HEK293T (cell line): ENCODE measurements around the gene WWC2.

Experiments
- CTCF ChIA-PET: fragments of 350-600 bp; formaldehyde crosslinking; extraction: SDS; loops from one replicate; lab custom pipeline; 2021; ENCODE audit warnings: antibody characterized with exemption, inconsistent platforms; lab: Yijun Ruan, JAX
- POLR2A ChIA-PET: fragments of 350-600 bp; formaldehyde crosslinking; extraction: SDS; loops from one replicate; lab custom pipeline; 2020; ENCODE audit warnings: antibody characterized with exemption, inconsistent platforms; lab: Yijun Ruan, JAX
- DNase-seq: peaks from one replicate; pipeline ENCODE4 v3.0.0; 2012; ENCODE audit warnings: mixed read lengths; ENCODE audit errors: extremely low spot score
- ARNT ChIP-seq: fragments of 450-650 bp; IDR thresholded peaks from 2 replicates; pipeline ENCODE4 v1.6.1; 2017; ENCODE audit warnings: mild to moderate bottlenecking
- BHLHE40 ChIP-seq: fragments of 450-650 bp; IDR thresholded peaks from 2 replicates; pipeline ENCODE4 v1.6.1; 2016; ENCODE audit warnings: mild to moderate bottlenecking, moderate library complexity, borderline replicate concordance
- CTBP1 ChIP-seq: fragments of 450-650 bp; IDR thresholded peaks from 2 replicates; pipeline ENCODE4 v1.6.1; 2016; ENCODE audit warnings: borderline replicate concordance
- ELF4 ChIP-seq: fragments of 450-650 bp; IDR thresholded peaks from 2 replicates; pipeline ENCODE4 v1.6.1; 2017; ENCODE audit warnings: antibody characterized with exemption
- FOXA1 ChIP-seq: fragments of 450-650 bp; IDR thresholded peaks from 2 replicates; pipeline ENCODE4 v1.6.1; 2016; ENCODE audit warnings: mild to moderate bottlenecking
- FOXK2 ChIP-seq: fragments of 450-650 bp; IDR thresholded peaks from 2 replicates; pipeline ENCODE4 v1.6.1; 2016; ENCODE audit warnings: mild to moderate bottlenecking
- FOXM1 ChIP-seq: fragments of 450-650 bp; IDR thresholded peaks from 2 replicates; pipeline ENCODE4 v1.6.1; 2017; ENCODE audit warnings: mild to moderate bottlenecking, borderline replicate concordance
- HDGF ChIP-seq: fragments of 450-650 bp; IDR thresholded peaks from 2 replicates; pipeline ENCODE4 v1.6.1; 2017; ENCODE audit warnings: antibody characterized with exemption, borderline replicate concordance
- L3MBTL2 ChIP-seq: fragments of 450-650 bp; conservative IDR thresholded peaks from 2 replicates; pipeline ENCODE4 v1.6.1; 2016; ENCODE audit warnings: mild to moderate bottlenecking
- LEF1 ChIP-seq: fragments of 450-650 bp; IDR thresholded peaks from 2 replicates; pipeline ENCODE4 v1.6.1; 2017; ENCODE audit warnings: mild to moderate bottlenecking, borderline replicate concordance
- NFRKB ChIP-seq: fragments of 450-650 bp; IDR thresholded peaks from 2 replicates; pipeline ENCODE4 v1.6.1; 2016; ENCODE audit warnings: mild to moderate bottlenecking, moderate library complexity
- SP1 ChIP-seq: fragments of 450-650 bp; IDR thresholded peaks from 2 replicates; pipeline ENCODE4 v1.6.1; 2017
- SUZ12 ChIP-seq: fragments of 450-650 bp; IDR thresholded peaks from 2 replicates; pipeline ENCODE4 v1.6.1; 2016; ENCODE audit warnings: mild to moderate bottlenecking
- TARDBP ChIP-seq: fragments of 450-650 bp; IDR thresholded peaks from 2 replicates; pipeline ENCODE4 v1.6.1; 2016
- ZNF384 ChIP-seq: fragments of 450-650 bp; IDR thresholded peaks from 2 replicates; pipeline ENCODE4 v1.6.1; 2016
- TF ChIP-seq, protein P1 (sequence below): fragments of 450-650 bp; IDR thresholded peaks from 2 replicates; pipeline ENCODE4 v1.6.1; 2016

Gene WWC2

DNA sequence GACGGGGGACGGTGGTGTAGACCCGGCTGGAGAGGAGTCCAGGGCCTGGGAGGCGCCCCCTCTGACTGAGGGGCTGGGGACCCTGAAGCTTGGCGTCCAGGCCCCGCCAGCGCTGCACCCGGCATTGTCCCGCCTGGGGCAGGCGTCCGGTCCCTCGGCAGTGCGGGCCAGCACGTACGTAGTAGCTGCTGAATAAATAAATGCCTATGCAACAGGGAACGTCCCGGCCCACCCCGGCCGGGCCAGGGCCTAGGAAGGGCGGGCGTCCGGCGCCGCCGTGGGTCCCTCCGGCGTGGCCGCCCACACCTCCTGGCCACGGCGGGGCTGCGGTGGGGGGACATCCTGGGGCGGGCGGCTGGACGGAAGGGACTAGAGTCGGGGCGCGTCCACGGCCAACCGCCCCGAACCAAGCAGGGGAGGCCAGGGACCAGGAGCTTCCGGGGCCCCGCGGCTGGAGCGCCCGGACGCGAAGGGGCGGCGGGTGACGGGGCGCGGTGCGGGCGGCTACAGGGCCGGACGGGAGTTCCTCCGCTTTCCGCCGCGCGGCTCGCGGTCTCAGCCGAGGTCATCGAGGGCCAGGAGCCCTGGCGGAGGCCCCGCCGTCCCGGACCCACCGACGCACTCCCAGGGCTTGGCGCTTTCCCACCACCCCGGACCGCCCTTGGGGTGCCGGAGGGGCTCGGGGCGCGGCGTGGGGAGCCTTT lies 886 bp upstream of the WWC2 start:
- ChIA-PET POLR2A (interaction anchor here (0.7 to 1.4 kb wide), 9 partner anchors 10 to 346 kb away, joined by 3 to 6 read pairs (median 3); partner anchors contain the start of gene CDKN2AIP), CTCF (interaction anchor here (0.6 kb wide), 2 partner anchors 16 to 171 kb away, joined by 4 read pairs; no protein-coding TSS in a partner anchor)
- DNase-seq: peak; percentile 15
- TF ChIP-seq, protein P1, sequence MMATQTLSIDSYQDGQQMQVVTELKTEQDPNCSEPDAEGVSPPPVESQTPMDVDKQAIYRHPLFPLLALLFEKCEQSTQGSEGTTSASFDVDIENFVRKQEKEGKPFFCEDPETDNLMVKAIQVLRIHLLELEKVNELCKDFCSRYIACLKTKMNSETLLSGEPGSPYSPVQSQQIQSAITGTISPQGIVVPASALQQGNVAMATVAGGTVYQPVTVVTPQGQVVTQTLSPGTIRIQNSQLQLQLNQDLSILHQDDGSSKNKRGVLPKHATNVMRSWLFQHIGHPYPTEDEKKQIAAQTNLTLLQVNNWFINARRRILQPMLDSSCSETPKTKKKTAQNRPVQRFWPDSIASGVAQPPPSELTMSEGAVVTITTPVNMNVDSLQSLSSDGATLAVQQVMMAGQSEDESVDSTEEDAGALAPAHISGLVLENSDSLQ: no peak
- TF ChIP-seq ZNF384: no peak
- TF ChIP-seq HDGF: no peak
- no peak for TF ChIP-seq FOXA1
- no peak for TF ChIP-seq TARDBP
- no peak for TF ChIP-seq CTBP1
- TF ChIP-seq L3MBTL2: no peak
- no peak for TF ChIP-seq FOXM1
- TF ChIP-seq SP1: no peak
- no peak for TF ChIP-seq ARNT
- no peak for TF ChIP-seq FOXK2
- no peak for TF ChIP-seq ELF4
- TF ChIP-seq SUZ12: no peak
- TF ChIP-seq BHLHE40: no peak
- no peak for TF ChIP-seq NFRKB

DNA sequence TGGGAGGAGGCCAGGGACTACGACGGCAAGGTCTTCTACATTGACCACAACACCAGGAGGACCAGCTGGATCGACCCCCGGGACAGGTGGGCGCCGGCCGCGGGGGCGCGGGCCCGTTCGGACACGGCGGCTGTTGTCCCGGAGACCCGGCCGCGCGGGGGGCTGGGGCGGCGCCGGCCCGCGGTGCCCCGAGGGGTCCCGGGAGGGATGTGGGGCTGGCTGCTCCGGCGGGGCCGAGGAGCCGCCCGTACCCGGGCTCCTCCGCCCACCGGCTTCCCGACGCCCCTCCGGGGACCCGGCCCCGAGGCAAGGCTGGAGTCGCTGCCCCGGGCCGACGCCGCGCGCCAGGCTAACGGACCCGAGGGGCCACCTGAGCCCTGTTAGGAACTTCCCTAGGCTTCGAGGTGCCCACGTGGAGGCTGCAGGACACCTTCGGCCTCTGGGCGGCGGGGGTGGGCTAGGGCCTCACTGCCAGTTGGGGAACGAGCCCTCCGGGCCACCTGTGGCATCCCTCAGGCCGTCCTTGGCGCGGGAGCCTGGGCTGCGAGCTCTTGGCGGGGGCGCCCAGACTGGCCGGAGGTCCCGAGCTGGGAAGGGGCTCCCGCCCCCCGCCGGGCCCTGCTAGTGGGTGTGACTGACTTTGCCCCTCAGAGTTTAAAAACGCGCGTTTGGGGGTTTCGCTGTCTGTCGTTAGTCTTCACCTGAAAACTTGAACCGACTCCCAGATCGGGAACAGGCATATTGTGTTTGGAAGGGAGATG lies 660 bp downstream of the WWC2 start:
- DNase-seq: peak; percentile 19
- POLR2A ChIA-PET: interaction anchor here (0.8 to 1.4 kb wide), 5 partner anchors 8 to 154 kb away, joined by 3 to 6 read pairs (median 4); no protein-coding TSS in a partner anchor
- CTCF ChIA-PET: interaction anchor here (0.7 to 0.8 kb wide), 3 partner anchors 92 to 161 kb away, joined by 3 to 4 read pairs (median 3); no protein-coding TSS in a partner anchor
- TF ChIP-seq LEF1: 0 out of 2 replicates have a peak, but pooled peaks have one; percentile 0
- TF ChIP-seq L3MBTL2: peak; percentile 51; the same call in 1 of the 2 replicates
- no peak for TF ChIP-seq ELF4
- TF ChIP-seq NFRKB: no peak

DNA sequence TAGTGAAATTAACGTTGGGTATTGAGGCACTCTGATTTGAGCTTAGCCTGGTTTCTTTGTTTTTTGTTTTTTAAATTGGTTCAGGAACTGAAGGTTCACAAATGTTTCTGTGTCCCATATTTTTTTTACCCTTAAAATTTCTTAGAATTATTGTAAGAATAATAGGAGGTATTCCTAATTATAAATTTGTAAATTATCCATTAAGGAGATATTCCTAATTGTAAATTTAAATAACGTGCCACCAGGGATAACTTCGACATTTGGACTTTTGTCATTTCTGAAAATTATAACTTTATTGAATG lies 1.2 kb downstream of the WWC2 start:
- DNase-seq: no peak
- ChIA-PET POLR2A (interaction anchor here (0.8 to 1.2 kb wide), 3 partner anchors 10 to 71 kb away, joined by 3 to 5 read pairs (median 3); no protein-coding TSS in a partner anchor), CTCF (interaction anchor here (0.7 to 0.8 kb wide), 3 partner anchors 91 to 161 kb away, joined by 3 to 4 read pairs (median 3); no protein-coding TSS in a partner anchor)

DNA sequence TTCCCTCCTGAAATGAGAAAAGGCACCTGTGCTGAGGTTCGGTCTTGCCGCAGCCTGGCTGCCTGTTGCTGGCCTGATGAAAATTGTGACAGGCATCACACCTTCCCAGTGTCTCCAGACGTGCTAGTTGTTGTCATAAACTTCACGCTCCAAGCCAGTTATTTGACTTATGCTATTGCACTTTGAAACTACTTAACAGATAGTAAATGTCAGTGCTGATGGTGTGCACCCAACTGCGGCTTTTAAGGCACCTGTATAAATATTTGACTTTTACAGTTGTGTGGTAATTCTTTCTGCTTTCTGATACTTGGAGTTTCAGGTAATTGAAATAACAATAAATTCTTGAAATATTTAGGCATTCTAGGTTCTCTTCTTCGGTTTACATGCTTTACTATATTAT lies 1.8 kb downstream of the WWC2 start:
- TF ChIP-seq FOXA1 (no peak), ARNT (no peak), HDGF (no peak), BHLHE40 (no peak), SP1 (no peak), CTBP1 (0 out of 2 replicates have a peak, but pooled peaks have one; percentile 12), LEF1 (no peak), TARDBP (no peak), ELF4 (no peak), FOXK2 (no peak), L3MBTL2 (no peak), FOXM1 (no peak), NFRKB (no peak), ZNF384 (no peak)
- TF ChIP-seq, protein P1: peak; percentile 75
- DNase-seq: no peak
- POLR2A ChIA-PET: interaction anchor here (0.8 to 1.2 kb wide), 3 partner anchors 10 to 70 kb away, joined by 3 to 5 read pairs (median 3); no protein-coding TSS in a partner anchor
- CTCF ChIA-PET: interaction anchor here (0.7 to 1.5 kb wide), 4 partner anchors 91 to 162 kb away, joined by 3 to 4 read pairs (median 3); no protein-coding TSS in a partner anchor

More for the DNA sequence above, 1.2 kb downstream of the WWC2 start:
- TF ChIP-seq LEF1: no peak
- no peak for TF ChIP-seq TARDBP
- TF ChIP-seq FOXA1: no peak
- no peak for TF ChIP-seq ELF4
- no peak for TF ChIP-seq BHLHE40
- no peak for TF ChIP-seq ARNT
- no peak for TF ChIP-seq FOXM1
- no peak for TF ChIP-seq SUZ12
- TF ChIP-seq, protein P1: no peak
- no peak for TF ChIP-seq SP1
- TF ChIP-seq FOXK2: no peak
- no peak for TF ChIP-seq HDGF

DNA sequence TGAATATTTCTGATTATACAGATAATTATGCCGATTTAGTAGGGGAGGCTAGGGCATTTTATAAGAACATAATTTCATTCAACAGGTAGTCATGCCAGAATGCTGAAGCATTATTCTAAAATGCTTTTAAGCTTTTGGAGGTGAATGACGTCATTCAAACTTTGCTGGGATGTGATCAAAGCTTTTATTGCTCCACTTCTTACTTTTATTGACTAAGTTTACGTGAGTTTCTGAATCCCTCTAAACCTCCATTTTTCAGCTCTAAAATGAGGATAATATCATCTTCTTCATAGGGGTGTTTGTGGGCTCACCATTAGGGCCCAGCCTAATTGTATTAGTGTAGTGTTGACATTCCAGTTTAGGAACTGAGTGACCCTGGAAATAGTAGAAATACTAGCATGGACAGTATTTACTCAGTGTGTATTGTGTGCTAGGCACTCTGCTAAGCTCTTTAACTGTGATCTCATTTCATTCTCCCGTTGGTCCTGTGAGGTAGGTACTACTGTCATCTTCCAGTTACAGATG lies 3.0 kb downstream of the WWC2 start:
- no peak for TF ChIP-seq FOXA1
- no peak for TF ChIP-seq ZNF384
- TF ChIP-seq, protein P1: no peak
- no peak for TF ChIP-seq L3MBTL2
- TF ChIP-seq ARNT: no peak
- no peak for TF ChIP-seq FOXK2
- TF ChIP-seq SP1: no peak
- no peak for TF ChIP-seq HDGF
- TF ChIP-seq ELF4: no peak
- no peak for TF ChIP-seq TARDBP
- TF ChIP-seq LEF1: no peak
- TF ChIP-seq NFRKB: no peak
- no peak for TF ChIP-seq CTBP1
- TF ChIP-seq FOXM1: no peak
- TF ChIP-seq SUZ12: no peak
- TF ChIP-seq BHLHE40: no peak
- POLR2A ChIA-PET: interaction anchor here (0.6 kb wide), 1 partner anchor 343 kb away, joined by 3 read pairs; no protein-coding TSS in a partner anchor
- no peak for DNase-seq
- CTCF ChIA-PET: interaction anchor here (1.5 kb wide), 1 partner anchor 154 kb away, joined by 3 read pairs; no protein-coding TSS in a partner anchor
